GM18502 (cell line): Measurements from ENCODE around the gene CCL5.
A peak's percentile ranks its signal among the peaks of the same experiment; 100 is the strongest.

Experiments used
- ATAC-seq: cut with Tn5 transposase; IDR thresholded peaks from one replicate; pipeline ENCODE4 v1.9.1; 2021; ENCODE audit warnings: mild to moderate bottlenecking; ENCODE audit not compliant: unreplicated experiment, poor library complexity

CCL5 gene

DNA sequence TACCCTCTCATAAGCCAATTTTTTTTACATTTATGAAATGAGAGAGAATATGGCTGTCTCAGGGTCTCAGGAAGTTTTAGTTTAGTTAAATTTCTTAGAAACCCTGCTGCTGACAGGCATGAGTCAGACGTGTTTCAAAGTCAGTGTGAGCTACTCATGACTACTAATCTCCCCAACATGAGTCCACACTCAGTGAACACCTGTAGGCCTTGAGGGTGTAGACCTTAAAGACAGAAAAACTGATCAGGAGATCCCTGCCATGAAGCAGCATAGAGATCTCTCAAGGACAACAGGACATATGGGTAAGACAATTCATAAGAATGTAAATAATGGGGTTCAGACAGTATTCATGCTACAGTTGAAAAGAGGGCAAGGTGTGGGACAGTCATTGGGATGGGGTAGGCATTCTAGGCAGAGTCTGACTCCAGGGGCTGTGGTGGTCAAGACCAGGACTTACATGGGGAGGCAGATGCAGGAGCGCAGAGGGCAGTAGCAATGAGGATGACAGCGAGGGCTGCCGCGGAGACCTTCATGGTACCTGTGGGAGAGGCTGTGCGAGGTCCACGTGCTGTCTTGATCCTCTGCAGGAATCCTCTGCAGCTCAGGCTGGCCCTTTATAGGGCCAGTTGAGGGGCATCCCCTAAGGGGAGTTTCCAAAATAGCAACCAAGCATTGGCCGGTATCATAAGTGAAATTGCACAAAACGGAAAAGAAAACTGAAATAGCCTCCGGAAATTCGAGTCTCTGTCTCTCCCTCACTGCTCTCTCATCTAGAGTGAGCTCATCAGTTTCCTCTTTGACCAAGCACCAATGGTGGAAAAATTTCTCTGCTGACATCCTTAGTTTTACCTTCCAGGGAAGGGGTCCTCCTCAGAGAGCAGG is at the start of gene CCL5:
CCL5 (minus strand) TSS at position 588 of the 882 bp plus-strand sequence.
- peak; percentile 91 for ATAC-seq

DNA sequence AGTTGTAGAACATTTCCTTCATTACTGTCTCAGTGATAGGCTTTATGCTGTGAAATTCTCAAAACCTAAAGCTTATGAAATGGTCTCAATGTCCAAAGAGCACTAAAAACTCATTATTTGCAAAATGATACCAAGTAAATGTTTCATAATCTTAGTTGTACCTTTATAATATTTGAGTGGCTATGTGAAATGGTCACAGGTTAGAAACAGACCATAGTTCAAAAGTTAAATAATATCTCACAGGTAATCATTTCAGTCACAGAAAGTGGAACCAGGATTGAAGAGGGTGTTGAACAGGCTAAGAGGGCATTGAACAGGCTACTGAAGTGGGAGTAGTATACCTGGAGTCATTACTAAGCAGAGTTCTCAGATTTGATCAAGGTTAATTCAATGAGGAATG is 47.6 kb upstream of the CCL5 start:
- no peak for ATAC-seq

DNA sequence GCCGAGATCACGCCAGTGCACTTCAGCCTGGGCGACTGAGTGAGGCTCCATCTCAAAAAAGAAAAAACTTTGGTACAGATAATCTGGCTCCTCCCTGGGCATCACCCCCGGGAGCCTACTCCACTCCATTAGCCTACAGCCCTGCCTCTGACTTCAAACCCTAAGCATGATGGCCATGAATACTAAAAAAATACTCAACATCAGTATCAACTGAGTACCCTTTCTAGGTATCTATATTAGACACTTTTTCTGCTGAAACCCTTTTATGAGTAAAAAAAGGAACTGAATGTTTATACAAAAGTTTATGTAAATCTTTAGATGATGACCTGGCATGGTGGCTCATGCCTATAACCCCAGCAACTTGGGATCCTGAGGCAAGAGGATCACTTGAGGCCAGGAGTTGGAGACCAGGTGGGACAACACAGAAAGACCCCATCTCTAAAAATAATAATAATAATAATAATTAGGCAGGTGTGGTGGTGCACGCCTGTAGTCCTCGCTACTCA is 43.5 kb upstream of the CCL5 start:
- ATAC-seq = no peak

DNA sequence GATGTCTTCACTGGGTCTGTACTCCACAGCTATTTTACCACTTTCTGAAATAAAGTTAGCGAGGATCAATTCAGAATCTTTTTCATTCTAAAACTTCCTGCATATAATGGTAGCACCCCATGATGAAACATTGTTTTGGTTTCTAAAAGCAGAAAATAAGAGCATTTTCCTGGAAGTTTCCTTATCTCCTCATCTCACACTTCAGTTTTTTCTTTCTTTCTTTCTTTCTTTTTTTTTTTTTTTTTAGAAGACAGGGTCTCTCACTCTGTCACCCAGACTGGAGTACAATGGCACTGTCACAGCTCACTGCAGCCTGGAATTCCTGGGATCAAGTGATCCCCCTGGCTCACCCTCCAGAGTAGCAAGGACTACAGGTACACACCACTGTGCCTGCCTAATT is 40.1 kb upstream of the CCL5 start:
- ATAC-seq = no peak

DNA sequence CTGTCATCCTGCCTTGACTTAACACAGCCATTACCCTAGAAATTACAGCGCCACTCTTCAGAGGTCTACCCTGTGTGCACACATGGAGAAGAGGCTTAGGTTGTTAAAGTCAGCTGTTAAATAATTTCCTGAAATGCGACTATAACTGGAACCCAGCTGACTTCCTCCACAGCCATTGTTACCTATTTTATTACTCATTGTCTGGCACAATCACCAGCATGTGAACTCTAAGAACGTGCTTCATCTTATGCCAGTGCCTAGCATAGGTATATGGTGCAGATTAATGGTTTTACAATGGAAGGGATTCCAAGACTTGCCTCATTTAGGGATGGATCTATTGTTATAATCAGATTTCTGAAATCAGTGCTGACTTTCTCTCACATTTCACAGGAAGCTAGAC is 38.5 kb upstream of the CCL5 start:
- no peak for ATAC-seq

GRCh38 chr17:35917519-35918213 is 37.5 kb upstream of the CCL5 start:
- ATAC-seq = no peak

- no peak for ATAC-seq
Observed at GRCh38 chr17:35915153-35915964, 35.2 kb upstream of the CCL5 start.

- no peak for ATAC-seq
Observed at GRCh38 chr17:35914354-35914753, 34.2 kb upstream of the CCL5 start.

DNA sequence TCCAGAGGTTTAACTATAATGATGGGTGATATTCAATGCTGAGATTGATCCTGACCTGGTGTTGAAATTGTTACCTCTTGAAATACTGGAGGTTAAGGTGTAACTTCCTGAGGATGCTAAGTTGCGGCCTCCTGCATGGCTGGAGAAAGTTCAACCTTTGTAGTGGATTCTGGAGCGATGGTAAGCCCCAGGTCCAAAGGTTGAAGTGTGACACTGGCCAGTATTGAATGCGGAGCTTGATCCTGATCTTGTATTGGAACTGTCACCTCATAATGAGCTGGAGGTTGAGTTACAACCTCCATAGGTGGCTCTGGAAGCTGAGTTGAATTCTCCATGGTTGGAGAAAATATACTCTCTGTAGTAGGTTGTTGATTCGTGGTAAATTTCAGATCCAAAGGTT is 33.4 kb upstream of the CCL5 start:
- ATAC-seq = no peak

DNA sequence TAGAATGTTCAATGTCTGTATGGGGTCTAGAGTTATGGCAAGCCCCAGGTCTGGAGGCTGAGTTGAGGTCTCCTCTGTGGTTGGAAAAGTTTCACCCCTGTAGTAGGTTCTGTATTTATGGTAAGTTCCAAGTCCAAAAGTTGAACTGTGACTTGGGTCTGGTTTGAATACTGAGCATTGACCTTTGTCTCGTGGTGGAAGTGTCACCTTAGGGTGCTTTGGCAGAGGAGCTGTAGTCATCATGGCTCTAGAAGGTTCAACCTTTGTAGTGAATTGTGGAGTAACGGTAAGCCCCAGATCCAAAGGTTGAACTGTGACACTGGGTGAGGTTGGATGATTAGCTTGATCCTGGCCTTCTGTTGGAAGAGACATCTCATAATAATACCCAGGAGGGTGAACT is 32.8 kb upstream of the CCL5 start:
- ATAC-seq = no peak

DNA sequence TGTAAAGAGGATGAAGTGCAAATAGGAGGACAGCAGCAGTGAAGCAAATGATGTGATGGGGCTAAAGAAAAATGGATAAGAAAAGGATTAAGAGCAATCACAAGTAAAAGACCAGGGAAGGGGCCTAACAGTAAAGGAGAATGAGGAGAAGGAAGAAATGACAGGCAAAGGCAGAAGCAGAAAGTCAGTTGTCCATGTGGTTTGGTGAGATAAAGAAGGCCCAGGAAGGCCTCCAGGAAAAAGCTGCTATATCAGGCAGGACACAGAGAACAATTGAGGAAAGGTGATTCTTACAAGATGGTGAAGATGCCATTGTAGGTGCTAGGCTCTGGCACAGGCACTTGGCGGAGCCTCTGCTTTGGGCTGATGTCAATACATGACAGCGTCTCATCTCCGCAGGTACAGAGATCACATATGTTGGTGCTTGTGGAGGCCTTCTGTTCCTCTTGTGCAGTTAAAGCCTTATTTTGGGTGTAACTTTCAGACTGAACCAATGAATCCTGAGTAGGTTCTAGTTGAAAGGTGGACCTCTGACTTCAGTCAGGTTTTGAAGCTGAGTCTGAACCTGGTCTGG is 32.3 kb upstream of the CCL5 start:
- no peak for ATAC-seq

DNA sequence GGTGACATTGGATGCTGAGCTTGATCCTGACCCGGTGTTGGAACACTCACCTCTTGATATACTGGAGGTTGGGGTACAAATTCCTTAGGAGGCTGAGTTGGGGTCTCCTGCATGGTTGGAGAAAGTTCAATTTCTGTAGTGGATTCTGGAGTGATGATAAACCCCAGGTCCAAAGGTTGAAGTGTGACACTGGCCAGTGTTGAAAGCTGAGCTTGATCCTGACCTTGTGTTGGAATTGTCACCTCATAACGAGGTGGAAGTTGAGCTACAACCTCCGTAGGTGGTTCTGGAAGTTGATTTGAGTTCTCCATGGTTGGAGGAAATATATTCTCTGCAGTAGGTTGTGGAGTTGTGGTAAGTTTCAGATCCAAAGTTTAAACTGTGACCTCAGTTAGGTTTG is 29.2 kb upstream of the CCL5 start:
- ATAC-seq = no peak

DNA sequence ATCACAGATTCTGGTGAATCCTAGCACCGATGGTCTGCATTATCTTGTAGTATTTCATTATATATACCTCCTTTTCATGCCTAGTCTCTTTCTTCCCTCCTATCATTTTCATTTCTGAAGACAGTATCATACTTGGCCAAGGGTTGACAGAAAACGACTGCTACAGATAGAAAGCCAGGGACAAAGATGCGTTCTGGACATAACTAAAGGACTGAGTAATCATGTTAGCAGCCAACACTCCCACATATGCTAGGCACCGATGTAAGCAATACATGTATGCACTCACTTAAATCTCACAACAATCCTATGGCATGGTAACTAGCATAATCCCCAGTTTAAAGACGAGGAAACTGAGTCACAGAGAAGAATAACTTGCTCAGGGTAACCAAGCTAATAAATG is 27.5 kb upstream of the CCL5 start:
- no peak for ATAC-seq

GRCh38 chr17:35906926-35907637 is 26.9 kb upstream of the CCL5 start:
- no peak for ATAC-seq

DNA sequence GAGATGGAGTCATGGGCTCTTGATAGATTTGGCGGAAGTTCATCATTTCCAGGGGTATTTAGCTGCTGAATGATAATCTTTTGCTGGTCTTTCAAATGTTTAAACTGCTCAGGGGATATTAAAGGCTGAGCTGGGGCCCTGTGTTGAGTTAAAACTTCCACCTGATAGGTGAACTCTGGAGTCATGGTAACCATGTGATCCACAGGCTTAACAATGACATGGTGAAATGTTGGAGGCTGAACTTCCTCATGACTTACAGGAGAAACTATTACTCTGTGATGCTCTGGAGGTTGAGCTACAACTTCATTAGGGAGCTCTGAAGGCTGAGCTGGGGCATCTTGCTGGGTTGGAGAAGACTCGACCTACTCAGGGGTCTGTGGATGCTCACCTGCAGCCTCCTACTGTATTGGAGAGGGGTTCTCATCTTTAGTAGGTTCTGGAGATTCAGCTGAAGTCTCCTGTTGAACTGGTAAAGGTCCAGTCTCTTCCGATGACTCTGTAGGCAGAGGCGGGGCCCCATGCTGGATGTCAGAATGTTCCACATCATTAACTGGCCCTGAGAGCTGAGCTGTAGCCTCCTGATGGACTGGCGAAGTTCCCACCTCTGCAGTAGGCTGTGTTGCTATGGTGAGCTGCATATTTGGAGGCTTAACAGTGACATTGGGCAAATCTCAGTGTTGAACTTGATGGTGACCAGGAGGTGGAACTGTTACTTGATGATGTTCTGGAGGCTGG is 26.2 kb upstream of the CCL5 start:
- no peak for ATAC-seq

GRCh38 chr17:35903451-35903850 is 23.3 kb upstream of the CCL5 start:
- no peak for ATAC-seq

GRCh38 chr17:35901631-35902175 is 21.5 kb upstream of the CCL5 start:
- ATAC-seq = no peak

DNA sequence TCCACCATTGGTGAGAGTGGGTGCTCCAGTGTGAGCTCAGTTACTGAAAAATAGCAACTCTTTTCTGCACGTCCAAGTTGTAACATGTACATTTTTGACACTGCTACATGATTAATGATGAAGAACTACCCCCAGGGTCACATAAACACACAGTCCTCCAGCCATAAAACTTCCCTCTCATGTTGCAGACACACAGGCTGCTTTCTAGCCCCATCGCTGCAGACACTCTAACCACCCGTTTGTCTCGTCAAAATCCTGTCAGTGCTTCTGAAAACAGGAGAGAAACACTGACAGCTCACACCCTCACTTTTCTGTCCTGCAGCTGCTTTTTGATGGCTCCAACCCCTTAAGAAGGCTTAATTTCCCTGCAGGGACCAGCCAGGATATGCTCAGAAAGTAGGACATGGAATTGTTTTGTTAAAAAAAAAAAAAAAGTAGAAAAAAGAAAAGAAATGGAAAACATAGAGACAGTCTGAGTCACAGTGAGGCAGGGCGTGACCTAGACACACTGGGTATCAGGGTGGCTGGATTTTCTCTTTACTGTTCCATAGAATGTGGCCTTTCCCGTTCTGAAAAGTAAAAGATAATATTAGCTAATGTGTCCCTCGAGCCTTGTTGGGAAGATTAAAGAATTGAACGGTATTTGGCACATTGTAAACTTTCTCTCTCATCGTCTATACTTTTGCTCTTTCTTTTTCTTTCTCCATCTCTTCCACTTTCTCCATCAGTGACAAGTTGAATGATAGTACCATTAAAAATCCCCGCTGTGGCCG is 20.7 kb upstream of the CCL5 start:
- ATAC-seq = no peak
